ENCODE data around the gene STK24. TPM values are rescaled to one million over a fixed set of nuclear protein-coding genes. Genes with fewer than 3 reads are reported as not detected.

The STK24 gene
- total RNA-seq, 1 donor from 2014 or later = 19.8 TPM

DNA sequence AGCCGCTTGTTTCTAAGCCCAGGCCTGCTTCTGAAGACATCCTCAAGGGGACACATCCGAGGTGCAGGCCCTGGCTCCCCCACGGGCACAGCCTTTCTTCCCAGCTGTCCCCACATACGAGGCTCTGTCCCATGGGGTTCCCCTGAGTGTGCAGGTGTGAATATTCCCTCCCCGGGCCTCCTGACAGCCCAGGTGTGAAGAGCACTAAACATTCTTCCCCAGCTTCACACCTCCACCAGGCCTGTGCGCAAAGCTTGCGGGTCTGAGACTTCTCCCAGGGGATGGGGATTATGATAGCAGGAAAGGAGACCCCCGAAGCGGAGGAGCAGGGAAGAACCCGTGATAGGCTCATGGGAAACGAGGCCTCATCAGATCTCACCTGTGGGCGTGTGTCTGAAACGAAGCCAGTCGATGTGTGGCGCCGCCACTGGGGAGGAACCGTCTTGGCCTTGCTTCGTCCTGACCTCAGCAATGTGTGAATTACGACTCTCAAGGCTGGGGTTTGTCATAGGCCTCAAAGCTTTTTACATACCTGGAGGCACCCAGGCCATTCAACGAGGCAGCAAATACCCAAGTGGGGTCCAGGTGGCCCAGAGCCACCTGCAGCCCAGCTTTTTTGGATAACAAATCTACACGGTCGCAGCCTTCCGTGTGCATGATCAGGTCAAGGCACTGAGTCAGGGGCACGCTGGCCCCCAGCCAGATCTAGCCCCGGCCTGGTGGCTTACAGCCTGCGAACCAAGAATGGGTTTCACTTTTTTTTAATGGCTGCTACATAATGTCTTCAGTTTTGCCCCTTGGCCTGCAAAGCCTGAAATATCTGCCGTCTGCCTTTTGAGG lies 134.3 kb downstream of the STK24 start:
- H3K9ac ChIP-seq (ENCODE audit: low read depth in 1 of 3, low read length in 3 of 3) = no peak overlapping the region
- no peak overlapping the region for H3K27ac ChIP-seq (ENCODE audit: low read depth, low read length)
- peaks cover 7 to 11% (median 9%) of the 10 kb centered on the region in 3 donors for H3K4me1 ChIP-seq (ENCODE audit: control insufficient read depth in 3 of 3, insufficient read depth in 3 of 3, low read length in 3 of 3)
- H3K4me3 ChIP-seq (ENCODE audit: low read length in 3 of 3) = no peak overlapping the region
- H3K9me3 ChIP-seq (ENCODE audit: control insufficient read depth in 3 of 3, low read length in 3 of 3) = no peaks in the 10 kb centered on the region
- H3K27me3 ChIP-seq (ENCODE audit: control insufficient read depth in 3 of 3, insufficient read depth in 3 of 3, low read length in 3 of 3) = no peaks in the 10 kb centered on the region
- peaks cover 3 to 4% (median 3%) of the 10 kb centered on the region in 3 donors for H3K36me3 ChIP-seq (ENCODE audit: control insufficient read depth in 3 of 3, insufficient read depth in 3 of 3, low read length in 3 of 3)

- Histone ChIP-seq H3K4me3 (ENCODE audit: low read length in 3 of 3) (no peak overlapping the region), H3K9me3 (ENCODE audit: control insufficient read depth in 3 of 3, low read length in 3 of 3) (no peaks in the 10 kb centered on the region), H3K4me1 (ENCODE audit: control insufficient read depth in 3 of 3, insufficient read depth in 3 of 3, low read length in 3 of 3) (peaks cover 9 to 15% (median 12%) of the 10 kb centered on the region in 3 donors), H3K27ac (ENCODE audit: low read depth, low read length) (no peak overlapping the region), H3K9ac (ENCODE audit: low read depth in 1 of 3, low read length in 3 of 3) (no peak overlapping the region), H3K27me3 (ENCODE audit: control insufficient read depth in 3 of 3, insufficient read depth in 3 of 3, low read length in 3 of 3) (no peaks in the 10 kb centered on the region), H3K36me3 (ENCODE audit: control insufficient read depth in 3 of 3, insufficient read depth in 3 of 3, low read length in 3 of 3) (peaks cover 0 to 4% (median under 1%) of the 10 kb centered on the region in 3 donors)
Observed at GRCh38 chr13:98441056-98441676, 135.7 kb downstream of the STK24 start.

GRCh38 chr13:98440390-98441055 lies 136.4 kb downstream of the STK24 start:
- H3K27ac ChIP-seq (ENCODE audit: low read depth, low read length) = no peak overlapping the region
- no peaks in the 10 kb centered on the region for H3K9me3 ChIP-seq (ENCODE audit: control insufficient read depth in 3 of 3, low read length in 3 of 3)
- peaks cover 6 to 15% (median 12%) of the 10 kb centered on the region in 3 donors for H3K4me1 ChIP-seq (ENCODE audit: control insufficient read depth in 3 of 3, insufficient read depth in 3 of 3, low read length in 3 of 3)
- H3K9ac ChIP-seq (ENCODE audit: low read depth in 1 of 3, low read length in 3 of 3) = no peak overlapping the region
- H3K36me3 ChIP-seq (ENCODE audit: control insufficient read depth in 3 of 3, insufficient read depth in 3 of 3, low read length in 3 of 3) = peaks cover 0 to 4% (median 2%) of the 10 kb centered on the region in 3 donors
- H3K4me3 ChIP-seq (ENCODE audit: low read length in 3 of 3) = no peak overlapping the region
- no peaks in the 10 kb centered on the region for H3K27me3 ChIP-seq (ENCODE audit: control insufficient read depth in 3 of 3, insufficient read depth in 3 of 3, low read length in 3 of 3)

DNA sequence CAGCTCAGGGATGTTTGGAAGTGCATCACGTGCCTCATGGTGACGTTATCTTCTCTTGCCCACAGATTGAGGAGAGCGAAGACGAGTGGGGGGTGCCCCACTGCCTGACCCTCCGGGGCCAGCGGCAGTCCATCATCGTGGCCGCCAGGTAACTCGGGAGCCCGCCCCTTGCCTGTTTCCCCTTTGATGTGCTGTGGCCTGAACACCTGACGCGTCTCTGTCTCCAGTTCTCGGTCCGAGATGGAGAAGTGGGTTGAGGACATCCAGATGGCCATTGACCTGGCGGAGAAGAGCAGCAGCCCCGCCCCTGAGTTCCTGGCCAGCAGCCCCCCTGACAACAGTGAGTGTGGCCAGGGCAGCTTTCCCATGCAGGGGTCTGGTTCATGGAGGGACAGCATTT lies 137.0 kb downstream of the STK24 start:
- peaks cover 0 to 14% (median 7%) of the 10 kb centered on the region in 3 donors for H3K4me1 ChIP-seq (ENCODE audit: control insufficient read depth in 3 of 3, insufficient read depth in 3 of 3, low read length in 3 of 3)
- no peak overlapping the region for H3K9ac ChIP-seq (ENCODE audit: low read depth in 1 of 3, low read length in 3 of 3)
- H3K36me3 ChIP-seq (ENCODE audit: control insufficient read depth in 3 of 3, insufficient read depth in 3 of 3, low read length in 3 of 3) = peaks cover 0 to 4% (median 2%) of the 10 kb centered on the region in 3 donors
- H3K27me3 ChIP-seq (ENCODE audit: control insufficient read depth in 3 of 3, insufficient read depth in 3 of 3, low read length in 3 of 3) = no peaks in the 10 kb centered on the region
- no peak overlapping the region for H3K27ac ChIP-seq (ENCODE audit: low read depth, low read length)
- H3K9me3 ChIP-seq (ENCODE audit: control insufficient read depth in 3 of 3, low read length in 3 of 3) = no peaks in the 10 kb centered on the region
- H3K4me3 ChIP-seq (ENCODE audit: low read length in 3 of 3) = no peak overlapping the region

- peaks cover 0 to 4% (median 2%) of the 10 kb centered on the region in 3 donors for H3K36me3 ChIP-seq (ENCODE audit: control insufficient read depth in 3 of 3, insufficient read depth in 3 of 3, low read length in 3 of 3)
- no peak overlapping the region for H3K27ac ChIP-seq (ENCODE audit: low read depth, low read length)
- no peaks in the 10 kb centered on the region for H3K9me3 ChIP-seq (ENCODE audit: control insufficient read depth in 3 of 3, low read length in 3 of 3)
- H3K4me3 ChIP-seq (ENCODE audit: low read length in 3 of 3) = no peak overlapping the region
- no peaks in the 10 kb centered on the region for H3K27me3 ChIP-seq (ENCODE audit: control insufficient read depth in 3 of 3, insufficient read depth in 3 of 3, low read length in 3 of 3)
- H3K9ac ChIP-seq (ENCODE audit: low read depth in 1 of 3, low read length in 3 of 3) = no peak overlapping the region
- H3K4me1 ChIP-seq (ENCODE audit: control insufficient read depth in 3 of 3, insufficient read depth in 3 of 3, low read length in 3 of 3) = peaks cover 0 to 13% (median 7%) of the 10 kb centered on the region in 3 donors
Observed at GRCh38 chr13:98439126-98439828, 137.6 kb downstream of the STK24 start.

DNA sequence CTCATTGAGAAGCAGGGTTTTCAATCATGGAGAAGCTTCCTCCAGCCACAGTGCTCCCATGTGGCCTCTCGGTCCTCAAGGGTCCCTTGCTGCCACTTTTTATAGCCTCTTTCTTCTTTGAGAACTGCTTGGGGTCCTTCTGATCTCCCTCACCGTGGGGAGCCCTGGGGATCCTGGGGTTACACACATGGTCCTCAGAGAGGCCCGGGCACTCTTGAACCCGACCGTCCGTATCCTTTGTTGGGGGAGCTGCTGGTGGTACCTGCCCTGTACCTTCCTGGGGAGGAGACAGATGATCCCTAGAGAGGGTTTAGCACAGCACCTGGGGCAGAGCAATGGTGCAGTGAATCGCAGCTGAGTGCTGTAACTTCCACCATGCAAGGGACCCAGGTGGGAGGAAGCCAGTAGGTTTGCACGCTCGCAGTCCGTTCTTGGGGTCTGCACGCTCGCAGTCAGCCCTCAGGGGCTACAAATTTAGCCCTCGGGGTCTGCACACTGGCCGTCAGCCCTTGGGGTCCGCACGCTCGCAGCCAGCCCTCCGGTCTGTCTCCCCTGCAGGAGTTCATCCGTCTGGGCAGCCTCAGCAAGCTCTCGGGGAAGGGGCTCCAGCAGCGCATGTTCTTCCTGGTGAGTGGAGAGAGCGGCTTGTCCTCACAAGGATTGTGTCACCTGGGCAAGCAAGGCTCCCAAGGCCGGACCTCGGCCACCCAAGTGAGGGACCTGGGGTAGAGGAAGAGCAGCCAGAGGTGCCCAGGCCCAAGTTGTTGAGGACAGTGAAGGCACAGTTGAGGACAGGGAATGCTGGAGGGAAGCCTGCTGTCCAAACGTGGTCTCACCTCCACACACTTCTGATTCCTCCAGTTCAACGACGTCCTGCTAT lies 138.4 kb downstream of the STK24 start:
- Histone ChIP-seq H3K9me3 (ENCODE audit: control insufficient read depth in 3 of 3, low read length in 3 of 3) (no peaks in the 10 kb centered on the region), H3K4me1 (ENCODE audit: control insufficient read depth in 3 of 3, insufficient read depth in 3 of 3, low read length in 3 of 3) (peaks cover 0 to 13% (median 7%) of the 10 kb centered on the region in 3 donors), H3K27me3 (ENCODE audit: control insufficient read depth in 3 of 3, insufficient read depth in 3 of 3, low read length in 3 of 3) (no peaks in the 10 kb centered on the region), H3K27ac (ENCODE audit: low read depth, low read length) (no peak overlapping the region), H3K9ac (ENCODE audit: low read depth in 1 of 3, low read length in 3 of 3) (no peak overlapping the region), H3K36me3 (ENCODE audit: control insufficient read depth in 3 of 3, insufficient read depth in 3 of 3, low read length in 3 of 3) (peaks cover 0 to 4% (median 2%) of the 10 kb centered on the region in 3 donors), H3K4me3 (ENCODE audit: low read length in 3 of 3) (no peak overlapping the region)

DNA sequence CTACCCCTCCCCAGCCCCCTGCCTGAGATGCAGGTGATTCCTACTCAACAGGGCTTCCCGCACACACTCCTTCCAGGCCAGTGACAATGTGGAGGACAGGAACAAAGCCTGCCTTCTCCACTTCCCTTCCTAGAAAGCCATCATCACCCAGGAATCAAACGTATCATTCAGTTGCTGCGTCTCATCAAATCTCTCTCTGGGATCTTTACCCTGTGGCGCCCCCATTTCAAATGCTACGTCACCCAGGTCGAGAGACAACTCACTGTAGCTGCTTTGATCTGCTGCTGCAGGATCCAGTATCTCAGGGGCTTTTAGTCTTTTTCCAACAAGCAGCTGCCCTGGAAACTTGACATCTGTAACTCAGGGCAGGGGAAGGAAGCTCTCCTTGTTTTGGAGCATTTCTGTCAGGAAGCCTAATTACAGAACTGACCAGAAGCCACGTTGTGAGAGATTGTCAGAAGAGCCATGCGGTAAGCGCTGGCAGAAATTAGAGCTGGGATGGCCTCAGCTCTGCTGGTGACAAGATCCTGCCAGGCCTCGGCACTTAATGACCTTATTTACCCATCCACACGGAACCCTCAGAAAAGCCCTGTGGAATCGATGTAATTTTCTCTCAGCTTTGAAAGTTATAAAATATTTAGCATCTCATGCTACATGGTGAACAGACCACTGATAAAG lies 140.5 kb downstream of the STK24 start:
- Histone ChIP-seq H3K27me3 (ENCODE audit: control insufficient read depth in 3 of 3, insufficient read depth in 3 of 3, low read length in 3 of 3) (no peaks in the 10 kb centered on the region), H3K36me3 (ENCODE audit: control insufficient read depth in 3 of 3, insufficient read depth in 3 of 3, low read length in 3 of 3) (peaks cover 0 to 4% (median 2%) of the 10 kb centered on the region in 3 donors)

GRCh38 chr13:98435376-98435775 lies 141.5 kb downstream of the STK24 start:
- H3K27ac ChIP-seq (ENCODE audit: low read depth, low read length) = no peak overlapping the region
- no peaks in the 10 kb centered on the region for H3K27me3 ChIP-seq (ENCODE audit: control insufficient read depth in 3 of 3, insufficient read depth in 3 of 3, low read length in 3 of 3)
- H3K4me1 ChIP-seq (ENCODE audit: control insufficient read depth in 3 of 3, insufficient read depth in 3 of 3, low read length in 3 of 3) = peaks cover 0 to 13% (median 7%) of the 10 kb centered on the region in 3 donors
- no peaks in the 10 kb centered on the region for H3K9me3 ChIP-seq (ENCODE audit: control insufficient read depth in 3 of 3, low read length in 3 of 3)
- no peak overlapping the region for H3K9ac ChIP-seq (ENCODE audit: low read depth in 1 of 3, low read length in 3 of 3)
- H3K36me3 ChIP-seq (ENCODE audit: control insufficient read depth in 3 of 3, insufficient read depth in 3 of 3, low read length in 3 of 3) = peaks cover 0 to 2% (median 0%) of the 10 kb centered on the region in 3 donors
- H3K4me3 ChIP-seq (ENCODE audit: low read length in 3 of 3) = no peak overlapping the region

More for the DNA sequence above, 140.5 kb downstream of the STK24 start:
- no peak overlapping the region for H3K9ac ChIP-seq (ENCODE audit: low read depth in 1 of 3, low read length in 3 of 3)
- H3K27ac ChIP-seq (ENCODE audit: low read depth, low read length) = no peak overlapping the region
- peaks cover 0 to 13% (median 7%) of the 10 kb centered on the region in 3 donors for H3K4me1 ChIP-seq (ENCODE audit: control insufficient read depth in 3 of 3, insufficient read depth in 3 of 3, low read length in 3 of 3)
- no peaks in the 10 kb centered on the region for H3K9me3 ChIP-seq (ENCODE audit: control insufficient read depth in 3 of 3, low read length in 3 of 3)
- H3K4me3 ChIP-seq (ENCODE audit: low read length in 3 of 3) = no peak overlapping the region
